ENCODE results near the gene RAB35.
A peak's percentile ranks its signal among the peaks of the same experiment; 100 is the strongest.

The RAB35 gene

GRCh38 chr12:120110550-120111501, 5.7 kb downstream of the RAB35 start:
- peaks cover 44% of the 10 kb centered on the region for H3K4me1 ChIP-seq (ENCODE audit: insufficient read depth, low read length, severe bottlenecking)
- no peaks in the 10 kb centered on the region for H4K20me1 ChIP-seq (ENCODE audit: insufficient read depth, low read length)
- H3K4me2 ChIP-seq (ENCODE audit: low read length), result peak overlapping the region; percentile 56
- no peak overlapping the region for H2AFZ ChIP-seq (ENCODE audit: low read length)
- H3F3A ChIP-seq (ENCODE audit: insufficient read depth, low read length), result no peaks in the 10 kb centered on the region
- no peaks in the 10 kb centered on the region for H3K9me3 ChIP-seq (ENCODE audit: low read length)
- H3K27ac ChIP-seq (ENCODE audit: low read depth, low read length, poor library complexity, severe bottlenecking), result peak overlapping the region; percentile 85
- H3K36me3 ChIP-seq (ENCODE audit: insufficient read depth, low read length), result peaks cover 48% of the 10 kb centered on the region
- no peaks in the 10 kb centered on the region for H3K9me2 ChIP-seq (ENCODE audit: low read depth, low read length)
- H3K4me3 ChIP-seq (ENCODE audit: low read depth, low read length, poor library complexity, severe bottlenecking), result peak overlapping the region; percentile 19
- peak overlapping the region; percentile 35; the same call in 1 of the 2 replicates for H3K9ac ChIP-seq (ENCODE audit: low read length)
- peaks cover 65% of the 10 kb centered on the region for H3K79me2 ChIP-seq (ENCODE audit: insufficient read depth, low read length)
- no peaks in the 10 kb centered on the region for H3K27me3 ChIP-seq (ENCODE audit: insufficient read depth, low read length)
- TF ChIP-seq EZH2 (IDR thresholded peaks at IDR 0.05; ENCODE audit: borderline replicate concordance, low read length), result no peak

DNA sequence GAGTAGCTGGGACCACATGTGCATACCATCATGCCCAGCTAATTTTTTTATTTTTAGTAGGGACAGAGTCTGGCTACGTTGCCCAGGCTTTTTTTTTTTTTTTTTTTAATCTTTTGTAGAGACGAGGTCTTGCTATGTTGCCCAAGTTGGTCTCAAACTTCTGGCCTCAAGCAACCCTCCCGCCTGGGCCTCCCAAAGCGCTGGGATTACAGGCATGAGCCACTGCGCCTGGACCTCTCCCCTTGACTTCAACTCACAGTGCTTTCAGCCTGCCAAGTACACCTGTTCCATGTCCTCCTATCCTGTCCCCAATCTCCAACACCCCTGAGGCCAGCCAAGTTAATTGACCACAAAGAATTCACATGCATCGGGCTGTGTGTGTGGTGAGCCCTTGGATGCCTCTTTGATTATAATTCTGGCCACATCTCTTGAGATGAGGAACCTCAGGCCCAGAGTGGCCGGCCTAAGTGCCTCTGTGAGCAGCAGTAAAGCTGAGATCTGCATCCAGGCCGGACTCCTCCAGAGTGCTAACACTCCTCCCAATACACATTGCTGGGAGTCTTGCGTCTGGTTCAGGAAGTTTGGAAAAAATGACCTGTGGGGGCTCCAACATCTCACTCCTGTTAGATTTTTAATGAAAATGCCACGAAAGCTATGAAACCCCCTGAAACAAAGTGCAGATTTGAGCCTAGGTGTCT, 6.8 kb downstream of the RAB35 start:
- no peaks in the 10 kb centered on the region for H3K9me3 ChIP-seq (ENCODE audit: low read length)
- peak overlapping the region; percentile 85 for H3K27ac ChIP-seq (ENCODE audit: low read depth, low read length, poor library complexity, severe bottlenecking)
- H3K4me3 ChIP-seq (ENCODE audit: low read depth, low read length, poor library complexity, severe bottlenecking), result no peak overlapping the region
- no peaks in the 10 kb centered on the region for H4K20me1 ChIP-seq (ENCODE audit: insufficient read depth, low read length)
- no peak overlapping the region for H3K4me2 ChIP-seq (ENCODE audit: low read length)
- H3K9me2 ChIP-seq (ENCODE audit: low read depth, low read length), result no peaks in the 10 kb centered on the region
- peaks cover 60% of the 10 kb centered on the region for H3K79me2 ChIP-seq (ENCODE audit: insufficient read depth, low read length)
- no peaks in the 10 kb centered on the region for H3F3A ChIP-seq (ENCODE audit: insufficient read depth, low read length)
- H3K36me3 ChIP-seq (ENCODE audit: insufficient read depth, low read length), result peaks cover 46% of the 10 kb centered on the region
- H3K9ac ChIP-seq (ENCODE audit: low read length), result no peak overlapping the region
- H2AFZ ChIP-seq (ENCODE audit: low read length), result no peak overlapping the region
- TF ChIP-seq, protein P1, sequence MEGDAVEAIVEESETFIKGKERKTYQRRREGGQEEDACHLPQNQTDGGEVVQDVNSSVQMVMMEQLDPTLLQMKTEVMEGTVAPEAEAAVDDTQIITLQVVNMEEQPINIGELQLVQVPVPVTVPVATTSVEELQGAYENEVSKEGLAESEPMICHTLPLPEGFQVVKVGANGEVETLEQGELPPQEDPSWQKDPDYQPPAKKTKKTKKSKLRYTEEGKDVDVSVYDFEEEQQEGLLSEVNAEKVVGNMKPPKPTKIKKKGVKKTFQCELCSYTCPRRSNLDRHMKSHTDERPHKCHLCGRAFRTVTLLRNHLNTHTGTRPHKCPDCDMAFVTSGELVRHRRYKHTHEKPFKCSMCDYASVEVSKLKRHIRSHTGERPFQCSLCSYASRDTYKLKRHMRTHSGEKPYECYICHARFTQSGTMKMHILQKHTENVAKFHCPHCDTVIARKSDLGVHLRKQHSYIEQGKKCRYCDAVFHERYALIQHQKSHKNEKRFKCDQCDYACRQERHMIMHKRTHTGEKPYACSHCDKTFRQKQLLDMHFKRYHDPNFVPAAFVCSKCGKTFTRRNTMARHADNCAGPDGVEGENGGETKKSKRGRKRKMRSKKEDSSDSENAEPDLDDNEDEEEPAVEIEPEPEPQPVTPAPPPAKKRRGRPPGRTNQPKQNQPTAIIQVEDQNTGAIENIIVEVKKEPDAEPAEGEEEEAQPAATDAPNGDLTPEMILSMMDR (IDR thresholded peaks at IDR 0.05; ENCODE audit: low read length), result no peak
- no peak for TF ChIP-seq EZH2 (IDR thresholded peaks at IDR 0.05; ENCODE audit: borderline replicate concordance, low read length)
- H3K4me1 ChIP-seq (ENCODE audit: insufficient read depth, low read length, severe bottlenecking), result peaks cover 33% of the 10 kb centered on the region
- H3K27me3 ChIP-seq (ENCODE audit: insufficient read depth, low read length), result no peaks in the 10 kb centered on the region

DNA sequence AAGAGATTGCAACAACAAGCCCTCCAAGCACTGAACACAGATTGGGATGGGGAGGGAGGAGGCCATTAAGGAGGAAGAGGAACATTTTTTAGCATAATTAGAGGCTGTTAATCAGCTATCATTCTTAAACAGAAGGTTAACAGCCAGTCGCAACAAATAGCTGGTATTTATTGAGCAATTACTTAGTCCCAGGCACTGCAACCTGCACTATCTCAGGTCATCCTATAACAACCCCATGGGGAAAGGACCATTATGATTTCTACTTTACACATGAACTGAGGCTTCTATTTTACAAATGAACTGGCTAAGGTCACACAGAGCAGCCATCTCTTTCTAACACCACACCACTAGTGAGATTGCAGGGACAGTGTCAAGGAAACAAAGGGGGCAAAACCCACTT, 10.4 kb downstream of the RAB35 start:
- TF ChIP-seq, protein P1 (IDR thresholded peaks at IDR 0.05; ENCODE audit: low read length), result no peak
- no peak for TF ChIP-seq EZH2 (IDR thresholded peaks at IDR 0.05; ENCODE audit: borderline replicate concordance, low read length)
- H2AFZ ChIP-seq (ENCODE audit: low read length), result no peak overlapping the region
- peaks cover 38% of the 10 kb centered on the region for H3K4me1 ChIP-seq (ENCODE audit: insufficient read depth, low read length, severe bottlenecking)
- H3K4me2 ChIP-seq (ENCODE audit: low read length), result no peak overlapping the region
- no peak overlapping the region for H3K9ac ChIP-seq (ENCODE audit: low read length)
- no peaks in the 10 kb centered on the region for H3K9me3 ChIP-seq (ENCODE audit: low read length)
- no peak overlapping the region for H3K4me3 ChIP-seq (ENCODE audit: low read depth, low read length, poor library complexity, severe bottlenecking)
- no peaks in the 10 kb centered on the region for H3F3A ChIP-seq (ENCODE audit: insufficient read depth, low read length)
- no peaks in the 10 kb centered on the region for H3K9me2 ChIP-seq (ENCODE audit: low read depth, low read length)
- no peaks in the 10 kb centered on the region for H3K27me3 ChIP-seq (ENCODE audit: insufficient read depth, low read length)
- peaks cover 66% of the 10 kb centered on the region for H3K36me3 ChIP-seq (ENCODE audit: insufficient read depth, low read length)
- H3K27ac ChIP-seq (ENCODE audit: low read depth, low read length, poor library complexity, severe bottlenecking), result no peak overlapping the region
- peaks cover 53% of the 10 kb centered on the region for H3K79me2 ChIP-seq (ENCODE audit: insufficient read depth, low read length)
- no peaks in the 10 kb centered on the region for H4K20me1 ChIP-seq (ENCODE audit: insufficient read depth, low read length)

Measured in OCI-LY1 (cell line).